MG63 (cell line): Measurements from ENCODE around the gene ZDHHC1. TPM values are rescaled to one million over a fixed set of nuclear protein-coding genes. Genes with fewer than 3 reads are reported as not detected.

Source experiments
- DNase-seq: peaks from one replicate; pipeline ENCODE4 v3.0.0-alpha.2; 2020
- H3K27me3 ChIP-seq: fragments of 250-450 bp; sonication (Bioruptor Pico); 2 replicates; pipeline ENCODE4 v1.5.1; 2020; ENCODE audit warnings: mild to moderate bottlenecking, moderate library complexity
- H3K36me3 ChIP-seq: fragments of 250-450 bp; sonication (Bioruptor Pico); 2 replicates; pipeline ENCODE4 v1.5.1; 2020; ENCODE audit warnings: mild to moderate bottlenecking, moderate library complexity
- H3K4me3 ChIP-seq: fragments of 250-450 bp; sonication (Bioruptor Pico); 2 replicates; pipeline ENCODE4 v1.5.1; 2020; ENCODE audit warnings: mild to moderate bottlenecking, moderate library complexity
- H3K9me3 ChIP-seq: fragments of 250-450 bp; sonication (Bioruptor Pico); 2 replicates; pipeline ENCODE4 v1.5.1; 2020; ENCODE audit warnings: mild to moderate bottlenecking, moderate library complexity
- total RNA-seq: library from RNA; depleted of rRNA; stranded (reverse); fragments of >200 nt; shearing (Covaris generic); gene quantifications from 2 replicates; pipeline ENCODE4 v1.2.3, GENCODE V29; 2014; ENCODE audit warnings: low replicate concordance

ZDHHC1 gene
- total RNA-seq, 1 experiment from 2014 or later = 2.3 TPM

GRCh38 chr16:67438824-67439393 is 22.6 kb upstream of the ZDHHC1 start:
- no peaks in the 10 kb centered on the region for H3K27me3 ChIP-seq
- no peaks in the 10 kb centered on the region for H3K36me3 ChIP-seq
- H3K4me3 ChIP-seq = no peak overlapping the region
- no peak for DNase-seq
- no peaks in the 10 kb centered on the region for H3K9me3 ChIP-seq

- no peak overlapping the region for H3K4me3 ChIP-seq
- no peaks in the 10 kb centered on the region for H3K27me3 ChIP-seq
- H3K9me3 ChIP-seq = no peaks in the 10 kb centered on the region
- DNase-seq = no peak
- no peaks in the 10 kb centered on the region for H3K36me3 ChIP-seq
These were observed 22.0 kb upstream of the ZDHHC1 start for GRCh38 chr16:67438098-67438791.

- Histone ChIP-seq H3K9me3 (no peaks in the 10 kb centered on the region), H3K4me3 (no peak overlapping the region), H3K36me3 (no peaks in the 10 kb centered on the region), H3K27me3 (no peaks in the 10 kb centered on the region)
- DNase-seq = no peak
These were observed 21.2 kb upstream of the ZDHHC1 start for GRCh38 chr16:67437513-67437912.

DNA sequence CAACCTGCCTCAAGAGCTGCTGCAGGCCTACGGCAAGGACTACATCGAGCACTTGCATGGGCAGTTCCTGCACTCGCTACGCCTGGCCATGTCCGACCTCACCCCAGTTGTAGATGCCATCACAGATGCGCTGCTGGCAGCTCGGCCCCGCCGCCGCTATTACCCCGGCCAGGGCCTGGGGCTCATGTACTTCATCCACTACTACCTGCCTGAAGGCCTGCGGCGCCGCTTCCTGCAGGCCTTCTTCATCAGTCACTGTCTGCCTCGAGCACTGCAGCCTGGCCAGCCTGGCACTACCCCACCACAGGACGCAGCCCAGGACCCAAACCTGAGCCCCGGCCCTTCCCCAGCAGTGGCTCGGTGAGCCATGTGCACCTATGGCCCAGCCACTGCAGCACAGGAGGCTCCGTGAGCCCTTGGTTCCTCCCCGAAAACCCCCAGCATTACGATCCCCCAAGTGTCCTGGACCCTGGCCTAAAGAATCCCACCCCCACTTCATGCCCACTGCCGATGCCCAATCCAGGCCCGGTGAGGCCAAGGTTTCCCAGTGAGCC is 20.4 kb upstream of the ZDHHC1 start:
- DNase-seq = no peak
- no peaks in the 10 kb centered on the region for H3K36me3 ChIP-seq
- H3K4me3 ChIP-seq = no peak overlapping the region
- H3K27me3 ChIP-seq = no peaks in the 10 kb centered on the region
- H3K9me3 ChIP-seq = no peaks in the 10 kb centered on the region

- Histone ChIP-seq H3K9me3 (no peaks in the 10 kb centered on the region), H3K36me3 (no peaks in the 10 kb centered on the region), H3K27me3 (no peaks in the 10 kb centered on the region), H3K4me3 (no peak overlapping the region)
- DNase-seq = no peak
These were observed 19.5 kb upstream of the ZDHHC1 start for GRCh38 chr16:67435758-67436164.

- Histone ChIP-seq H3K36me3 (no peaks in the 10 kb centered on the region), H3K9me3 (no peaks in the 10 kb centered on the region), H3K27me3 (no peaks in the 10 kb centered on the region), H3K4me3 (no peak overlapping the region)
- DNase-seq = no peak
These were observed 16.9 kb upstream of the ZDHHC1 start for GRCh38 chr16:67433131-67433719.

GRCh38 chr16:67432506-67432890 is 16.2 kb upstream of the ZDHHC1 start:
- Histone ChIP-seq H3K27me3 (no peaks in the 10 kb centered on the region), H3K9me3 (no peaks in the 10 kb centered on the region), H3K4me3 (no peak overlapping the region), H3K36me3 (no peaks in the 10 kb centered on the region)
- no peak for DNase-seq

DNA sequence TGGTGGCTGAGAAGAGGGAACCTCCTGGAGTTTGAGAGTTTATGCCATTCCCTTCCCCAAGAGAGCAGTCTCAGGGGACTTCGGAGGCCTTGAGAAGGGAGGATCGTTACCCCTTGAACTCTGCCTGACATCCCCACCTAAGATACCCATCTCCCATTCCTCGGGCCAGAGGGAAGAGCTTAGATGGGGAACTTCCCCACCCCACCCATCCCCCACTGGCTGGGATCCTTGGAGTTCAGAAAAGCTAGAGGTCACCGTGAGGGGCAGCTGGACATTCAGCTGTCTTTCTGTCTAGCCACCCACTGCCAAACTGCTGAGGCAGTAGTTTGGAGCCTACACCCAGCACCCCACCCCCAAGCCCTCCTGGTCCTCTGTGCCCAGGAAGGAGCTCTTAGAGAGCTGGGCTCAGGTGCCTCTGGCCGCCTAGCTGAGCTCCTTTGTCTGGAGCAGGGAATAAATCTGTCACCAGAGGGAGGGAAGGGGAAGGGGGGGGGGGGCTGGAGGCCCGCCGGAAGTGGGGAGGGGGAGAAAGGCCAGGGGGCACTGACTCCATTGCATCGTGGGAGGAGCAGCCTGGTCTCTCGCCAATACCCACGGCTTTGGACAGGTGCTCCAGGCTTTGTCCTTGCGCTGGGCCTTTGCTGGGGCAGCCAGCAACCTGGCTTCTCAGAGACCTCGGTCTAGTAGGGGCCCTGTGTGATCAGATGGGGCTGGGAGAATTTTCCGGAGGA is 15.7 kb upstream of the ZDHHC1 start:
- Histone ChIP-seq H3K4me3 (no peak overlapping the region), H3K36me3 (no peaks in the 10 kb centered on the region), H3K27me3 (no peaks in the 10 kb centered on the region), H3K9me3 (no peaks in the 10 kb centered on the region)
- DNase-seq = no peak

DNA sequence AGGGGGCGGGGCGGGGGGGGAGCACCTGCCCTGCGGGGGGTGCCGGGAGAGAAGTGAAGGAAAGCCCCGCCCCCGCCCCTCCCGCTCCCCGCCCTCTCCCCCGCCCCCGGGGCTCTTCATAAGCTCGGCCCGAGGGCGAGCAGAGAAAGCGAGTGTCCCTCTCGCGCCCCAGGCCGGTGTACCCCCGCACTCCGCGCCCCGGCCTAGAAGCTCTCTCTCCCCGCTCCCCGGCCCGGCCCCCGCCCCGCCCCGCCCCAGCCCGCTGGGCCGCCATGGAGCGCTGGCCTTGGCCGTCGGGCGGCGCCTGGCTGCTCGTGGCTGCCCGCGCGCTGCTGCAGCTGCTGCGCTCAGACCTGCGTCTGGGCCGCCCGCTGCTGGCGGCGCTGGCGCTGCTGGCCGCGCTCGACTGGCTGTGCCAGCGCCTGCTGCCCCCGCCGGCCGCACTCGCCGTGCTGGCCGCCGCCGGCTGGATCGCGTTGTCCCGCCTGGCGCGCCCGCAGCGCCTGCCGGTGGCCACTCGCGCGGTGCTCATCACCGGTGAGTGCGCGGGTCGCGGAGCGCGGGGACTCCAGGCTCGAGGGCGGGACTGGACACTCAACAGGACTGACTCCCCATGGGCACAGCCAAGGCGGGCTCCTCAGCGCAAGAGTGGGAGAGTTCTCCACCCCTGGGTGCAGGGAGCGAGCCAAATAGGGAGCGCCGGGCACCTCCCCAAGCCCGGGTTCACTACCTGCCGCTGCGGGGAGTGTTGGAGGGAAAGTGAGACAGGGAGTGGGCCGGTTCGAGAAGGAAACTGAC is 14.9 kb upstream of the ZDHHC1 start, which contains the start of gene HSD11B2:
HSD11B2 (plus strand) TSS at position 145 of the 798 bp plus-strand sequence; CDS start at position 273, 128 bp downstream.
- peak; percentile 60 for DNase-seq
- no peak within 1 kb of the TSS for H3K4me3 ChIP-seq
- no peaks in the 10 kb centered on the region for H3K27me3 ChIP-seq
- H3K36me3 ChIP-seq = no peaks in the 10 kb centered on the region
- no peaks in the 10 kb centered on the region for H3K9me3 ChIP-seq

DNA sequence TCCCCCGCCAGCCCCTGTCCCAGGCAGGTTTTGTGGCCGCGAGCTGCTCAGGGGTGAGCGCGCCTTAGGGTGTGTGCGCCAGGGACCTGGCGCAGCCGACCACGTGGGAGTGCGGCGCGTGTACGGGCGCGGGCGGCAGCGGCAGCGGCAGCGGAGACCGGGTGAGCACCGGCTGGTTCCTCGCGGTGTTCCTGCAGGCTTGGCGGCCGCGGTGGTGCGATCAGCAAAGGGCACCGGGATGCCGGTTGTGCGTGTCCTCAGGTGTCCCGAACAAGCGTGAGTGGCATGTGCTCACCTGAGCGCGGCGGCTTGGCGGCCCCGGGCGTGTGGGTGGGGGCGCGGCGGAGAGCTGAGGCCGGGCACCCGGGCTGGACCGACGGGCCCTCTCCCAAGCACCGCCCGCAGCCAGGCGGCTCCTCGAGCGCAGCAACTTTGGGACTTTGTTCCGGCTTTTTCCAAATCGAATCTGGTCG is 14.3 kb upstream of the ZDHHC1 start:
- H3K36me3 ChIP-seq = no peaks in the 10 kb centered on the region
- no peaks in the 10 kb centered on the region for H3K27me3 ChIP-seq
- H3K9me3 ChIP-seq = no peaks in the 10 kb centered on the region
- no peak for DNase-seq
- H3K4me3 ChIP-seq = no peak overlapping the region

GRCh38 chr16:67429799-67430503 is 13.7 kb upstream of the ZDHHC1 start:
- H3K4me3 ChIP-seq = no peak overlapping the region
- DNase-seq = no peak
- H3K9me3 ChIP-seq = no peaks in the 10 kb centered on the region
- no peaks in the 10 kb centered on the region for H3K36me3 ChIP-seq
- H3K27me3 ChIP-seq = no peaks in the 10 kb centered on the region

DNA sequence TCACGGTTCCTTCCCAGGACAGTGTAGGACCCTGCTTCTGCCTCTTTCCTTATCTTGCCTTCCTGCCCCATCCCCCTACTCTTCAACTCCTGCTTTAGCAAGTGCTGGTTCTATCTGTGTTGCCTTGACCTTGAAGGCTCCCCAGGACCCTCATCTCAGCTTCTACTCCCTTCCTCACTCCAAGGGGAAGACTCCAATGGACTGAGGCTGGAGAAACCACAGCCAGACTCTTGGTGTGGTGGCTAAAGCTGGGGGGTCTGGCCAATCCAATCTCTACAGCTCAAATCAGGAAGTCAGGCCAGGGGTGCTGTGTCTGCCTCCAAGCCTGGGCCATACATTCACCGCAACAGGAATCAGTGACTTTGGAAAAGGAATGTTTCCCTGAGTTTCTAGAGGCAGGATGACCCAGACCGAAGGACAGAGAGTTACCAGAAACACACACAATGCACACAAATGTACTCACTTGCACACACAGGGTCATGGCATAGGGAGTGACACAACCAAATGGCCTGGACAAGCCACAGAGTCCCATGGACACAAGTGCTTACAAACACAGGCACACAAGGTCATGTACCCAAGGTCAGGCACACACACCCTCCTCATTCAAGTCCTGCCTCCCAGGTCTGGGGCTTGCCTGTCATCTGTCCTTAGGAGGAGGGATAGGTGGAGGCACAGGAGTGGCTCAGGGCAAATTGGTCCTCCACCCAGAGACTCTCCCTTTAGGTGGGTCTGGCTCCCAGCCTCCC is 12.9 kb upstream of the ZDHHC1 start:
- Histone ChIP-seq H3K9me3 (no peaks in the 10 kb centered on the region), H3K27me3 (no peaks in the 10 kb centered on the region), H3K36me3 (no peaks in the 10 kb centered on the region), H3K4me3 (no peak overlapping the region)
- DNase-seq = no peak

GRCh38 chr16:67428146-67428731 is 12.0 kb upstream of the ZDHHC1 start:
- Histone ChIP-seq H3K27me3 (no peaks in the 10 kb centered on the region), H3K36me3 (no peaks in the 10 kb centered on the region), H3K4me3 (no peak overlapping the region), H3K9me3 (no peaks in the 10 kb centered on the region)
- DNase-seq = peak; percentile 50

DNA sequence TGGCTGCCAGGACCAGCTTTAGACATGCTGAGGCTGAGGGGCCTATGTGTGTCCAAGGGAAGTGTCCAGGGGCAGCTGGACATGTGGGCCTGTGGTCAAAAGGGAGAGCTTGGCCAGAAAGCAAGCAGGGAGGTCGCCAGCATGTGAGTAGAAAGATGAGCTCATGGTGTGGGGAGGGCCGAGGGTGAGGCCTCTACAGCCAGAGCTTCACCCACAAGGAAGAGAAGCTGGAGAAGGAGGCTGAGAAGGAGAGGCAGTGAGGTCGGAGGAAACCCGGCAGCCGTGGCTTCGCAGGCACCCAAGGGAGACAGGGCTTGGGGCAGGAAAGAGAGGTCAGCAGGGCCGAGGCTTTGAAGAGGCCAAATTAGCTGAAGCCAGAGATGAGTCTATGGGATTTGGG is 10.7 kb upstream of the ZDHHC1 start:
- Histone ChIP-seq H3K4me3 (no peak overlapping the region), H3K27me3 (no peaks in the 10 kb centered on the region), H3K36me3 (no peaks in the 10 kb centered on the region), H3K9me3 (no peaks in the 10 kb centered on the region)
- no peak for DNase-seq

DNA sequence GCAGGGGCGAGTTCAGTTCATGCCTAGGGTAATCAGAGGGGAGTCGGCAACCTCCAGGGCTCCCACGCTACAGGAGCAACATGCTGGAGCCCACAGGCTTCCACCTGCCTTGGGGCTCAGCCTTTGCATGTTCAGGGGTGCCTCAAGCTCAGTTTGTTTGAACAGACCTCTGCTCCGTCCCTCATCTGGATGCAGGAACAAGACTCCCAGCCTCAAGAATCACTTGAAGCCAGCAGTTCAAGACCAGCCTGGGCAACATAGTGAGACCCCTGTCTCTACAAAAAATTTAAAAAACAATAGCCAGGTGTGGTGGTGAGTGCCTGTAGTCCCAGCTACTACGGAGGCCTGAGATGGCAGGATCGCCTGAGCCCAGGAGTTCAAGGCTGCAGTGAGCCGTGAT is 9.7 kb upstream of the ZDHHC1 start:
- Histone ChIP-seq H3K36me3 (no peaks in the 10 kb centered on the region), H3K27me3 (no peaks in the 10 kb centered on the region), H3K4me3 (no peak overlapping the region), H3K9me3 (no peaks in the 10 kb centered on the region)
- no peak for DNase-seq
